ENCODE measurements around the gene PSMC4.

The PSMC4 gene

DNA sequence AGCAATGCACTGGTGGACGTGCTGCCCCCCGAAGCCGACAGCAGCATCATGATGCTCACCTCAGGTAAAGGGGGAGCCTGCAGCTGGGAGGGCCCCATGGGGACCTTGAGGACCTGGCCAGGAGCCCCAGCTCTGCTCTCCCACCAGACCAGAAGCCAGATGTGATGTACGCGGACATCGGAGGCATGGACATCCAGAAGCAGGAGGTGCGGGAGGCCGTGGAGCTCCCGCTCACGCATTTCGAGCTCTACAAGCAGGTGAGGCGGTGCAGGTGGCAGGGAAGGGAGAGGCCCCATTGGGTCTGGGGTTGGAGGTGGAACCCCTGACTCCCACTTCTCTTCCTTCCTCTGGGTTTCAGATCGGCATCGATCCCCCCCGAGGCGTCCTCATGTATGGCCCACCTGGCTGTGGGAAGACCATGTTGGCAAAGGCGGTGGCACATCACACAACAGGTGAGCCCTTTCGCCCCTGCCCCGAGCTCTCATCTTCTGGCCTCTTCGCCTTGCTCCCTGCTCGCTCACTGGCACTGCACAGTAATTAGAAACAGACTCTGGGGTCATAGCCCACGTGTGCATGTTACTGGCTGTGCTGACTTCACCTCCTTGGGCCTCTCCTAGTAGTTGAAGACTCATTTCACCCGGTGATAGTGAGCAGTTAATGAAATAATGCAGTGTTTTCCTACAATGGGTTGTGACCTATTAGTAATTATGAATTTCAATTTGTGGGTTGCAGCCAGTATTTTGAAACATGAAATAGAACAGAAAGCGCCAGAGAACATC lies 3.6 kb downstream of the PSMC4 start:
- no peak overlapping the region for H3K4me3 ChIP-seq (ENCODE audit: low read length)
- H3K27me3 ChIP-seq (ENCODE audit: control insufficient read depth, insufficient read depth, low read length) = no peaks in the 10 kb centered on the region
- H3K4me1 ChIP-seq (ENCODE audit: control insufficient read depth, insufficient read depth, low read length) = peaks cover 11% of the 10 kb centered on the region
- H3K9ac ChIP-seq (ENCODE audit: low read length) = no peak overlapping the region
- no peak overlapping the region for H3K27ac ChIP-seq (ENCODE audit: low read depth, low read length)
- peaks cover 36% of the 10 kb centered on the region for H3K36me3 ChIP-seq (ENCODE audit: control insufficient read depth, insufficient read depth, low read length)

GRCh38 chr19:39982883-39983282 lies 11.9 kb downstream of the PSMC4 start:
- no peak overlapping the region for H3K4me3 ChIP-seq (ENCODE audit: low read length)
- H3K4me1 ChIP-seq (ENCODE audit: control insufficient read depth, insufficient read depth, low read length) = no peaks in the 10 kb centered on the region
- H3K27me3 ChIP-seq (ENCODE audit: control insufficient read depth, insufficient read depth, low read length) = no peaks in the 10 kb centered on the region
- H3K27ac ChIP-seq (ENCODE audit: low read depth, low read length) = no peak overlapping the region
- H3K9ac ChIP-seq (ENCODE audit: low read length) = no peak overlapping the region
- peaks cover 26% of the 10 kb centered on the region for H3K36me3 ChIP-seq (ENCODE audit: control insufficient read depth, insufficient read depth, low read length)

- Histone ChIP-seq H3K27me3 (ENCODE audit: control insufficient read depth, insufficient read depth, low read length) (no peaks in the 10 kb centered on the region), H3K4me1 (ENCODE audit: control insufficient read depth, insufficient read depth, low read length) (no peaks in the 10 kb centered on the region), H3K27ac (ENCODE audit: low read depth, low read length) (no peak overlapping the region), H3K9ac (ENCODE audit: low read length) (no peak overlapping the region), H3K4me3 (ENCODE audit: low read length) (no peak overlapping the region), H3K36me3 (ENCODE audit: control insufficient read depth, insufficient read depth, low read length) (peaks cover 19% of the 10 kb centered on the region)
These were observed 12.8 kb downstream of the PSMC4 start for GRCh38 chr19:39983695-39984300.

DNA sequence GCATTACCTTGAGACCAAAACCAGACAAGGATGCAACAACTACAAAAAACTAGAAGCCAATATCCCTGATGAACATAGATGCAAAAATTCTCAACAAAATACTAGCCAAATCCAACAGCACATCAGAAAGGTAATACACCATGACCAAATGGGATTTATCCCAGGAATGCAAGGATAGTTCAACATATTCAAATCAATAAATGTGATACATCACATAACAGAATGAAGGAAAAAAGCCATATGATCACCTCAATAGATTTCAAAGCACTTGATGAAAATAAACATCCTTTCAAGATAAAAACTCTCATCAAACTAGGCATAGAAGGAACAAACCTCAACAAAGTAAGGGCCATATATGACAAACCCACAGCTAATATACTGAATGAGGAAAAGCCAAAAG lies 15.7 kb downstream of the PSMC4 start:
- Histone ChIP-seq H3K9ac (ENCODE audit: low read length) (no peak overlapping the region), H3K4me3 (ENCODE audit: low read length) (no peak overlapping the region), H3K36me3 (ENCODE audit: control insufficient read depth, insufficient read depth, low read length) (no peaks in the 10 kb centered on the region), H3K27me3 (ENCODE audit: control insufficient read depth, insufficient read depth, low read length) (no peaks in the 10 kb centered on the region), H3K27ac (ENCODE audit: low read depth, low read length) (no peak overlapping the region), H3K4me1 (ENCODE audit: control insufficient read depth, insufficient read depth, low read length) (no peaks in the 10 kb centered on the region)

DNA sequence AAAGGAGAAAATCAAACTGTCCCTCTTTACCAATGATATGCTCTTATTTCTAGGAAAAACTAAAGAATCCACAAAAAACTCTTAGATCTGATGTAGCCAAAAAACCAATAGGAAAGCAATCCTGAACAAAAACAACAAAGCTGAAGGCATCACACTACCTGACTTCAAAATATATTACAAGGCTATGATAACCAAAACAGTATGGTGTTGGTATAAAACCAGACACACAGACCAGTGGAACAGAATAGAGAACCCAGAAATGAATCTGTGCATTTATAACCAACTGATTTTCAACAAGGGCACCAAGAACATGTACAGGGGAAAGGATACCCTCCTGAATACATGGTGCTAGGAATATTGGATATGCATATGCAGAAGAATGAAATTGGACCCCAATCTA lies 16.2 kb downstream of the PSMC4 start:
- Histone ChIP-seq H3K27ac (ENCODE audit: low read depth, low read length) (no peak overlapping the region), H3K4me3 (ENCODE audit: low read length) (no peak overlapping the region), H3K36me3 (ENCODE audit: control insufficient read depth, insufficient read depth, low read length) (no peaks in the 10 kb centered on the region), H3K27me3 (ENCODE audit: control insufficient read depth, insufficient read depth, low read length) (no peaks in the 10 kb centered on the region), H3K9ac (ENCODE audit: low read length) (no peak overlapping the region), H3K4me1 (ENCODE audit: control insufficient read depth, insufficient read depth, low read length) (no peaks in the 10 kb centered on the region)

DNA sequence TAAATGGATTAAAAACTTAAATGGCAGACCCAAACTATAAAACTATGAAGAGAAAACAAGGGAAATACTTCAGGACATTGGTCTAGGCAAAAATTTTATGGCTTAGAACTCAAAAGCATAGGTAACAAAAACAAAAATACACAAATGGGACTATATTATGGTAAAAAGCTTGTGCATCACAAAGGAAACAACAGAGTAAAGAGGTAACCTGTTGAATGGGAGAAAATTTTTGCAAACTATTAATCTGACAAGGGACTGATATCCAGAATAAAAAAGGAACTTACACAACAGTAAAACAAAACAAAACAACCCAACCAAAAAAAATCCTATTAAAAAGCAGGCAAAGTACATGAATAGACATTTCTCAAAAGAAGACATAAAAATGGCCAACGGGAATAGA lies 16.6 kb downstream of the PSMC4 start:
- H3K9ac ChIP-seq (ENCODE audit: low read length) = no peak overlapping the region
- no peak overlapping the region for H3K4me3 ChIP-seq (ENCODE audit: low read length)
- no peaks in the 10 kb centered on the region for H3K4me1 ChIP-seq (ENCODE audit: control insufficient read depth, insufficient read depth, low read length)
- no peaks in the 10 kb centered on the region for H3K27me3 ChIP-seq (ENCODE audit: control insufficient read depth, insufficient read depth, low read length)
- no peaks in the 10 kb centered on the region for H3K36me3 ChIP-seq (ENCODE audit: control insufficient read depth, insufficient read depth, low read length)
- no peak overlapping the region for H3K27ac ChIP-seq (ENCODE audit: low read depth, low read length)

DNA sequence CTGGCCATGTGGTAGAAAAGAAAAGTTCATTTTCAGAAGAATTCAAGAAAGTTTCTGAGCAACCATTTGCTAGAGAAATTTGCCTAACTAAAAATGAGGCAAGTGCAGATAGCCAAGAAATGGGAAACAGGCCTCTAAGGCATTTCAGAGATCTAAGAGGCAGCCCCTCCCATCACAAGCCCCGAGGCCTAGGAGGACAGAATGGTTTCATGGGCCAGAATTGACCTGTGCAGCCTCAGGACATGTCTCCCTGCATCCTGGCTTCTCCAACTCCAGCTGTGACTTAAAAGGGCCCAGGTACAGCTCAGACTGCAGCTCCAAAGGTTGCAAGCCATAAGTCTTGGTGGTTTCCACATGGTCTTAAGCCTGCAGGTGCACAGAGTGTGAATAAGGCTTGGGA lies 22.6 kb downstream of the PSMC4 start:
- Histone ChIP-seq H3K27ac (ENCODE audit: low read depth, low read length) (no peak overlapping the region), H3K36me3 (ENCODE audit: control insufficient read depth, insufficient read depth, low read length) (no peaks in the 10 kb centered on the region), H3K4me1 (ENCODE audit: control insufficient read depth, insufficient read depth, low read length) (peaks cover 7% of the 10 kb centered on the region), H3K9ac (ENCODE audit: low read length) (no peak overlapping the region), H3K4me3 (ENCODE audit: low read length) (no peak overlapping the region), H3K27me3 (ENCODE audit: control insufficient read depth, insufficient read depth, low read length) (no peaks in the 10 kb centered on the region)

- Histone ChIP-seq H3K9ac (ENCODE audit: low read length) (no peak overlapping the region), H3K27ac (ENCODE audit: low read depth, low read length) (no peak overlapping the region), H3K36me3 (ENCODE audit: control insufficient read depth, insufficient read depth, low read length) (no peaks in the 10 kb centered on the region), H3K4me1 (ENCODE audit: control insufficient read depth, insufficient read depth, low read length) (peaks cover 7% of the 10 kb centered on the region), H3K4me3 (ENCODE audit: low read length) (no peak overlapping the region), H3K27me3 (ENCODE audit: control insufficient read depth, insufficient read depth, low read length) (no peaks in the 10 kb centered on the region)
These were observed 23.4 kb downstream of the PSMC4 start for GRCh38 chr19:39994361-39994760.

GRCh38 chr19:39995794-39996193 lies 24.8 kb downstream of the PSMC4 start:
- Histone ChIP-seq H3K4me1 (ENCODE audit: control insufficient read depth, insufficient read depth, low read length) (peaks cover 7% of the 10 kb centered on the region), H3K9ac (ENCODE audit: low read length) (no peak overlapping the region), H3K4me3 (ENCODE audit: low read length) (peak overlapping the region; percentile 13), H3K36me3 (ENCODE audit: control insufficient read depth, insufficient read depth, low read length) (no peaks in the 10 kb centered on the region), H3K27me3 (ENCODE audit: control insufficient read depth, insufficient read depth, low read length) (no peaks in the 10 kb centered on the region), H3K27ac (ENCODE audit: low read depth, low read length) (no peak overlapping the region)

GRCh38 chr19:39996218-39996810 lies 25.3 kb downstream of the PSMC4 start:
- H3K36me3 ChIP-seq (ENCODE audit: control insufficient read depth, insufficient read depth, low read length) = no peaks in the 10 kb centered on the region
- H3K4me1 ChIP-seq (ENCODE audit: control insufficient read depth, insufficient read depth, low read length) = peaks cover 7% of the 10 kb centered on the region
- H3K9ac ChIP-seq (ENCODE audit: low read length) = peak overlapping the region; percentile 69
- peak overlapping the region; percentile 81 for H3K4me3 ChIP-seq (ENCODE audit: low read length)
- peak overlapping the region; percentile 86 for H3K27ac ChIP-seq (ENCODE audit: low read depth, low read length)
- no peaks in the 10 kb centered on the region for H3K27me3 ChIP-seq (ENCODE audit: control insufficient read depth, insufficient read depth, low read length)

GRCh38 chr19:39996811-39997637 lies 26.1 kb downstream of the PSMC4 start, which contains the start of gene ZNF546:
Gene ZNF546 (plus strand): TSS chr19:39997060. CDS start chr19:39998327, 1,267 bp downstream.
- H3K27me3 ChIP-seq (ENCODE audit: control insufficient read depth, insufficient read depth, low read length) = no peaks in the 10 kb centered on the region
- peaks cover 7% of the 10 kb centered on the region for H3K4me1 ChIP-seq (ENCODE audit: control insufficient read depth, insufficient read depth, low read length)
- peak within 1 kb of the TSS; percentile 86 for H3K27ac ChIP-seq (ENCODE audit: low read depth, low read length)
- peak within 1 kb of the TSS; percentile 69 for H3K9ac ChIP-seq (ENCODE audit: low read length)
- no peaks in the 10 kb centered on the region for H3K36me3 ChIP-seq (ENCODE audit: control insufficient read depth, insufficient read depth, low read length)
- H3K4me3 ChIP-seq (ENCODE audit: low read length) = peak within 1 kb of the TSS; percentile 81

DNA sequence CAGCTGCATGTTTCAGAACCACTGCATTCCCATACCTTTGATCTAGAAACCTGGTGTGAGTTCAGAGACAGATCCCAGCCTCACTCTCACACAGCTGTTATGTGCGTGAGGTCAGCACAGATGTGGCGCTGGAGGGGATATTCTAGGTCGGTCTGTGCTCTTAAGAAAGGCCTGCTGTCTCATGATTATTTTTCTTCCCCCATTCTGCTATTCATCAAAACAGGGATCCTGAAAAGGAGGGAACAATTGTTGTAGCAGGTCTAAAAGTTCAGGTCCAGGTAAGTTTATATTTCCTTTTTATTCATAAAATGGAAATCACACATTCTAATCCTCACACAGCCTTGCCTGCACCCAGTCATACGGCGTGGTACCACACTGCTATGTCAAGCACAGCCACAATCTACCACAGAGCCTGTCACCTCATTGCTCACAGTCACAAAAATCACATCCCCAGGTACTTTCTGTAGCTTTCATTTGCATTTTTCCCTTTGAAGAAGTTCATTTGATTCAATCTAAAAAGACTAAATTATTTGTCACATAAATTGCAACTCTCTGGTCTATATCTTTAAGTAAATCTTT lies 26.8 kb downstream of the PSMC4 start:
- H3K27me3 ChIP-seq (ENCODE audit: control insufficient read depth, insufficient read depth, low read length) = no peaks in the 10 kb centered on the region
- H3K4me3 ChIP-seq (ENCODE audit: low read length) = peak overlapping the region; percentile 81
- peak overlapping the region; percentile 69 for H3K9ac ChIP-seq (ENCODE audit: low read length)
- H3K36me3 ChIP-seq (ENCODE audit: control insufficient read depth, insufficient read depth, low read length) = no peaks in the 10 kb centered on the region
- H3K27ac ChIP-seq (ENCODE audit: low read depth, low read length) = peak overlapping the region; percentile 86
- H3K4me1 ChIP-seq (ENCODE audit: control insufficient read depth, insufficient read depth, low read length) = peaks cover 7% of the 10 kb centered on the region
